Activated CD8-positive, alpha-beta memory T cell treated with anti-CD3 and anti-CD28 coated beads, Interleukin-2, amount 50 U/mL, for 1 hour (primary cell): ENCODE results near the gene CSF3R.

Source experiments
- DNase-seq: peaks from one replicate; pipeline ENCODE4 v3.0.0-alpha.2; 2020; ENCODE audit errors: extremely low read depth

The CSF3R gene

DNA sequence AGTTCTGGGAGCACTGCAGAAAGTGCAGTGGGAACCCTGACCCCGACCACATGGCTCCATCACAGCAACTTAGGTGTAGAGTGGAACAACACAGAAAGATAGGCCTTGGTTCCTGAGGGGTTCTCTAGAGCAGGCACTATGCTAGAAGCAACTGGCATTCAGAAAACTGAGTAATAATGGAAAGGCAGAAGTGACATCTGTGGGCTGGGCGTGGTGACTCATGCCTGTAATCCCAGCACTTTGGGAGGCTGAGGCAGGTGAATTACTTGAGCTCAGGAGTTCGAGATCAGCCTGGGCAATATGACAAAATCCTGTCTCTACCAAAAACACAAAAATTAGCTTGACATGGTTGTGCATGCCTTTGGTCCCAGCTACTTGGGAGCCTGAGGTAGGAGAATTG lies 23.8 kb downstream of the CSF3R start:
- DNase-seq = no peak

DNA sequence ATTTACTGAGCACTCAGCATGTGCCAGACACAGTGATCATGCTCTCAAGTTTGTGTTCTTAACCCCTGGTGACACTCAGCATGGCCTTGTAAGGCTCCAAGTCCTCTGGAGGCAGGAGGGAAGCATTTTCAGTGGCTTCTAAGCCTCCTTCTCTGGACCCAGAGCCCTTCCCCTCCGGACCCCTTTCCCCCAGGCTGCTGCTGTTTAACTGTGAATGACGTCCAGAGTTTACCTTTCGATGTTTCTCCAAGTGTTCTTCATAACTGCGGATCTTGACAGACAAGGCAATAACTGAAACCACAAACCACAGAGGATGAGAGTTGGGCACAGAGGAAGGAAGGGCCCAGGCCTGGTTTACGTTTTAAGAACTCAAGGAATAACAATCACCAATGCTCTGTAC lies 25.0 kb downstream of the CSF3R start:
- no peak for DNase-seq

DNA sequence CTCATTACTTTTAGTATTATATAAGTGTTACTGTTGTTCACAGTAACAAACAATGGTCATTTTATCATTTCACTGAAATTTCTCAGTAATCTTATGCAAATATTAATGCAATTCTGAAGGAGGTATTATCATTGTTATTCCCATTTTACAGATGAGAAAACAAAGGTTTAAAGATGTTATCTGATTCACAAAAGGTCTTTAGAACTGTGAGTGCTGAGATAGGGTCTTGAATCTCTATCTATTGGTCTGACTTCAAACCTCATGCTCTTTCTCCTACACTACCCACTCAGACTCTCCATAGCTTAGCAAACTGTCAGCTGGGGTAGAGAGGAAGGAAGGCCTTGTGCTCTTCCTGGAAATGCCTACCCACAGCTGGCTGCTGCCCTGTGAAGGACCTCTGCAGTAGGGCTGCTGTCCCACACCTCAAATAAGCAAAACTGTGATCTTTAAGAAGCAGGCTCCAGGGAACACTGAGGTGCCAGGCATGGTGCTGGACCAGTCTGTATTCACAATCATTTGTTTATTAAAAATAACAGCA lies 26.3 kb downstream of the CSF3R start:
- DNase-seq = no peak

DNA sequence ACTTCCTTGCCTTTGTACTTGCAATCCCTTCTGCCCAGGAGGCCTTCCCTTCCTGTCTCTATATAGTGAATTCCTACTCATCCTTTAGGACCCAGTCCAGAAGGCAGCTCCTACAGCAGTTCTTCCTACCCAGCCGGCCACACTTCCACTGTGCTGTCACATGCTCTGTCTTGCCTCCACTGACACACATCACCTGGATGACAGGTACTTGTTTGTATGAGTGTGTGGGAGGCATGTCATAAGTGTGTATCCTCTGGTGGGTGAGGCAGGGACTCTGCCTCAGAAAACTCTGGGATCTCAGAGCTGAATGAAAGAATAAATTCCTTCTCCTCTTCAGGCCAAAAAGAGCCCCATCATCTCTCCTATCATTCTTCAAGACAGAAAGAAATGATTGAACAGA lies 27.3 kb downstream of the CSF3R start:
- DNase-seq = no peak

DNA sequence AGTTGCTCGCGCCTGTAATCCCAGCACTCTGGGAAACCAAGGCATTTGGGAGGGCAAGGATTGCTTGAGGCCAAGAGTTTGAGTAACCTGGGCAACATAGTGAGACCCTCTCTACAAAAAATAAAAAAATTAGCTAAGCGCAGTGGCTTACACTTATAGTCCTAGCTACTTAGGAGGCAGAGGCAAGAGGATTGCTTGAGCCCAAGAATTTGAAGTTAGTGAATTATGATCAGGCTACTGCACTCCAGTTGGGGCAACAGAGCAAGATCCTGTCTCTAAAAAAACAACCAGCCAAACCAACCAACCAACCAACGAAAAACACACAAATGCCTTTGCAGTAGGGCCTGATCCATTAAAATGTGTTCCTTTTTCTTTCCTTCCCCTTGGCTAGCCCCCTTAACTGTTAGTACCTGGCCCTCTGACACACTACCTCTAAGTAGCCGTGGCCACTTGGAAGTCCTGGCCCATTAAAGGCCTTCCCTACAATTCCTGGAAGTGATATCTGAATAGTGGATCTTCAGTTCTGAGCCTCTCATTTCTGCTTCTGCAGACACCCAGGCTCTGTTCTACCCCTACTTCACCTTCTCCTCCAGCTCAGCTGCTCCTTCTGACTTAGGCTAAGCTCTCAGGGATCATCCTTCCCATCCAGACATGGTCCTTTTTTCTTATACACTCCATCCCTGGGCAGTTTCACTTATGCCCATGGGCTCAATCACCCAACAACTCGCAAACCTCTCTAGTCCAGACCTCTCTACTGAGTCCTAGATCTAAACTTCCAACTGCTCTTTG lies 28.9 kb downstream of the CSF3R start:
- DNase-seq = no peak

DNA sequence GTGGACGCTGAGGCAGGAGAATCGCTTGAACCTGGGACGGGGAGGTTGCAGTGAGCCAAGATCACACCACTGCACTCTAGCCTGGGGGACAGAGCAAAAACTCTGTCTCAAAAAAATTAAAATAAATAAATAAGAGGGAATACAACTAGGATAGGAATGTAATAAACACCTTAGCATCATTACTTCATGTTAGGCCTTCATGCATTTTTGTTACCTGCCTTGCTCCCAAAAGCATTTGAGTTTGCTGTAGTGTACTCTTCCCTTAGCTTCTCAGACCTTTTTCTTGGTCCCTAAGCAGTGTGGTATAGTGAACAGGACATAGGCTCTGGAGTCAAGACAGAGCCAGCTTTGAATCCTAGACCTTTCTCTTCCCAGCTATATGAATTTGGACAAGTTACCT lies 29.7 kb downstream of the CSF3R start:
- DNase-seq = no peak

DNA sequence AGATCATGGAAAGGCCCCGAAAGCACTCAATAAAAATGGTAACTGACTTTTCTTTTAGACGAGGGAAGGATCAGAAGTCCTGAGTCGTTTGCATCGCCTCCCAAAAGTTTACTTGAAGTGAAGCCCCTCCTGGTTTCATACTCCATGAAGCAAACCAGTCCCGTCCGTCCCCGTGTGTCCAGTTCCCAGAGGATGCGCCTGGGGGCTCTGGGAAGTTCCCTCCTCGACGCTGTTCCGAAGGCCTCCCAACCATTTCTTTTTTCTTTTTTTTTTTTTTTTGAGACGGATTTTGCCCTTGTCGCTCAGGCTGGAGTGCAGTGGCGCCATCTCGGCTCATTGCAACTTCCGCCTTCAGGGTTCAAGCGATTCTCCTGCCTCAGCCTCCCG lies 31.8 kb downstream of the CSF3R start:
- DNase-seq = no peak

DNA sequence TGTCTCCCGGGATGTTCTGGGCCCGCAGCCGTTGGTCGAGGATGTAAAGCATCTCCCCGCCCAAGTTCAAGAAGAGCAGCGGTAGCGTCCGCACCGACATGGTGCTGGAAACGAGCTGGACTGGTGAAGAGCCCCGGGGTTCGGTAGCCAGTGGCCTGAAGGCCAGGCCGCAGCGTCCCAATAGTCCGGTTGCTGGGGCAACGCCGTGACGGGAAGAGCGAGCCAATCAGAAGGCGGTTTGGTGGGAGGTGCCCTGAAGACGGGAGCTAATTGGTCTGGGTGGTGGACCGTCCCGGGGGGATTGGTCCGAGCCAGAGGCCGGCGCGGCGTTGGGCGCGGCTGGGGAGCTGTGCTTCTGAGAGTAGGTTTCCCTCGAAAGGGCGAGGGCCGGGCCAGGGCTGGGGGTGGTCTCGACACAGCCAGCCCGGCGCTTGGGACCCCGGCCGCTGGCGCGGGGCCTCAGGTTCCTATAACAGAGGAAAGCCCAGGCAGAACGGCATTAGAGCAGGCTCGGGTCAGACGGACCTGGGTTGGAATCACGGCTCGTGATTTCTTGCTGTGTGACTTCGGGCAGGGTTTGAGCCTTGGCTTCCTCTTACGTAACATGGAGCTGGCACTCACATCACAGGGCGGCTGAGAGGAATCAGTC lies 32.3 kb downstream of the CSF3R start, which contains the start of gene OSCP1:
Gene OSCP1, minus strand, starts transcription at position 182 of the 649 bp plus-strand sequence. Its CDS starts 82 bp downstream, at position 100.
- peak; percentile 63 for DNase-seq

DNA sequence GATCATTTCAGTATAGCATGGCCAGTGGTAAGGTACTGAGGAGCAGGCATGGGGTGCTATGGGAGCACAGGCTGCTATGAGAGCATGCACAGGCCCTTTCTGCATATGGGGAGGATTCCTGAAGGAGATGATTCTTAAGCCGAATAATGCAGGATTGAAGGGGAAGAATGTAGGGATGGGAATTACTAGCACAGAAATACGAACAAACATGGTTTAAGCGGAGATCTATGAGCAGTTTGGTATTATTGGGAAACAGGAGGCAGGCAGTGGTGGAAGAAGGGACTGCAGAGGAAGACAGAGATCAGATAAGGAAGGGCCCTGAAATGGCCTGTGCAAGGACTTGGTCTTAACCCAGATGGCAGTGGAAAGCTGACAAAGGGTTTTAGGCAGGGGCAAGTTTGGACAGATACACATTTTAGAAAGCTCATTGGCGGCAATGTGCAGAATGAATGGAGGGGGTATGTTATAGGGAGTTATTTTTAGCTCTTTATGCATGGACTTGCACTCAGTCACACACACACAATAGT lies 34.1 kb downstream of the CSF3R start:
- no peak for DNase-seq

DNA sequence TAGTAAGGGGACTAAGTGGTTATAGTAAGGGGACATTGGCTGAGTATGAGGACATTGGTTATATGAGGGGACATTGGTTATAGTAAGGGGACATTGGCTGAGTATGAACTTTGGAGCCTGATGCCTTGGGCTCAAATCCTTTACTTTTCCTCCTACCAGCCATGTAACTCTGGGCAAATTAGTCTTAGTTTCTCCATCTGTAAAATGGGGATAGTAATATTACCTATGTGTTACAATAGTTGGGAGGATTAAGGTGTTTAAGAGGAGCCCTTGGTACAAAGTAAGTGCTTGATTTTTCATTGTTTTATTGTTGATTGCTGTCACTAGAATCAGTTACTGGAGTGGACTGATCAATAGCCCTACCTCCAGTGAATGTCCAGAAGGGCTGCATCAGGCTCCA lies 35.3 kb downstream of the CSF3R start:
- DNase-seq = no peak

DNA sequence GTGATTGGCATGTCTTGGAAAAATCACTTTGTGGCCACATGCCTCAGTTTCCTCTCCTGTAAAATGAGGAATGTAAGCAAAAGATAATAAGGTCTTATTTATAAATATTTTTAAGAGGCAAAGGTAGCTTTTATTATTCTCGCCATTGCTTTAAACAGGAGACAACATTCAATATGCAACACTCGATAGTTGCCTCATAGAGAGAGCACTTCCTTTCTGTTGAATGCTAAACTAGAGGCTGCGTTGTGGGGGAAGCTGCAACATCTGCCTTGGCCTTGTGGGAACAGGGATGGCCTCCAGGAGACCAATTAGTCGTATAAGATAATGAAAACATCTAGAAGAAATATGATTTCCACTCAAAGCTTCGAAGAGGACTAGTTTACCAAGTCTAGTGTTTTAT lies 36.0 kb downstream of the CSF3R start:
- DNase-seq = no peak

DNA sequence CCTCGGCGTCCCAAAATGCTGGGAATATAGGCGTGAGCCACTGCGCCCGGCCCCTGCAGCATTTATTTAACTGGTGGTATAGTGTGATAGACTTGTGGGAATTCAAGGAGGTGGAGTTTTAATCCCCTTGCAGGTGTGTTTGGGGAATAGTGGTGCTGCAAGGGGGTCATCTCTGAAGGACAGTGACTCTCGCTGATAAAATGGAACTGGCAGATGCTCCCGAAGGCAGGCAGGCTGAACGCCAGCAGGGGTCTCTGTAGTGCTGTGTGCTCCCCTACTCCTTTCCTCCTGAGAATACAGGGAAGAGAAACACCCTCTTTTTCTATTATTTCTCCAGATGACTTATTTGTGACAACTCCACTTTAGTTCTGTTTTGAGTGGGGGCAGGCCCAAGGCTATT lies 36.4 kb downstream of the CSF3R start:
- no peak for DNase-seq

DNA sequence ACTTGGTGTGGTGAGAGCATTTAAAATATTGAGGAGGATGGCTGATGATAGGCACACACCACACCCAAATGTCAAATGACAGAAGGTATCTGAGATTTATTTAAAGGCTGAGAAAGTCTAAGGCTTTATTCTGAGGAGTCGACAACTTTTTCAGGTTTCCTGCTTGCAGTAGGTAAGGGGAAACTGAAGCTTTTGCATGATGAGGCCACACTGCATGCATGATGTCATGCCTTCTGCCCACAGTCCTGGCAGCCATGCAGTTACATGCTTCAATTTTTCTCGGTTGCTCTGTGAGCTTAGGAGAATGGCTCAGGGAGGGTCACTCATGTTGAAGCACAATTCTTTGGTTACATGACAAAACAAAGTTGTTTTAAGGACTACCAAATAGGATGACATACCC lies 39.4 kb downstream of the CSF3R start:
- no peak for DNase-seq

DNA sequence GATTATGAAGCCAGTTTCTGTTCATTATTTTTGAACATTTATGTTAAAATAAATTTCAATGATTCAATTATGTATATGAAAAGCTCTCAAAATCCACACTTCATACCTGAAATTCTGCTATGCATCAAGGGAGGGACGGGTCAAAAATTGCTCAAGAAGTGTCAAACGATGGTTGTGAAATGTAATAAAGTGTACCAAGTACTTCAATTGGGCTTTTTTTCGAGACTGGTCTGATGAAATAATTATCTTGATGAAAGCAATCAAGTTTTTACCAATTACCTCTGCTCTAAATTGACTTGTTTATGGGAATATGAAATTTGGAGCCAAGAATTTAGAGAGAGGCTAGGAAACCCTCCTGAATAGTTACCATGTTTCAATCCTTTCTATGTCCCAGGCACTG lies 40.4 kb downstream of the CSF3R start:
- DNase-seq = no peak

DNA sequence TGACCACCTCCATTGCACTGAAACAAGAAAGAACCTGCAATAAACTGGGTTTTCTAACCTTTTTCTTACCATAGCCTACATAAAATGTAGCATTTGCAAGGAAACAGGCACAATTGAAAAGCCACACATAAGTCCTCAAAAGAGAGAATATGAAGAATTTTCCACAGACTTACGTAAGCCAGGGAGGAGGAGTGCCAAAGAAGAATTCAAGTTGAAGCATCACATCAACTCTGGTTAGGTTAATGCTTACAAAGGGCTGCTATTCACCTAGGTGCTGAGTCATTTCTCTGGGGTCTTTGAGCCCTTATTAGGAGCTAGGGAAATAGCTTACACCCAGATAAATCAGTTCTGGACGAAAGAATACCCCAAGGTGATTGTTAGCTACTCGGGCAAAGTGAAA lies 42.1 kb downstream of the CSF3R start:
- no peak for DNase-seq

DNA sequence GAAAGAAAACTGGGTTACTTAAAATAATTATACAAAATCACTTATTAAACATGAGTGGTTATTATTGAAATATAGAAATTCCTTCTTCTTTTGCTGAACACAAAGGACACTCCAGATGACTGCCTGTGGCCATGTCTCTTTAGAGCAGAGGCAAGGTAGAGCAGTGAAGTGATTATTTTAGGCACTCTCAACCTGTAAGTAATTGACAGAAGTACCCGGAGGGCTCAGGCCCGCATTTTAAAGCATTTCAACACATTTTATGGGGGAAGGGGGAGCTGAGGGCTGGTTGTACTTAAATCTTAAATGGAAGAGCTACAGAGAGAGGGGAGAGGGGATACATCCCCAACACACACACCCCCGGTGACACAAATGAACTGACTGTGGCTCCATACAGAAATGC lies 42.7 kb downstream of the CSF3R start:
- no peak for DNase-seq

DNA sequence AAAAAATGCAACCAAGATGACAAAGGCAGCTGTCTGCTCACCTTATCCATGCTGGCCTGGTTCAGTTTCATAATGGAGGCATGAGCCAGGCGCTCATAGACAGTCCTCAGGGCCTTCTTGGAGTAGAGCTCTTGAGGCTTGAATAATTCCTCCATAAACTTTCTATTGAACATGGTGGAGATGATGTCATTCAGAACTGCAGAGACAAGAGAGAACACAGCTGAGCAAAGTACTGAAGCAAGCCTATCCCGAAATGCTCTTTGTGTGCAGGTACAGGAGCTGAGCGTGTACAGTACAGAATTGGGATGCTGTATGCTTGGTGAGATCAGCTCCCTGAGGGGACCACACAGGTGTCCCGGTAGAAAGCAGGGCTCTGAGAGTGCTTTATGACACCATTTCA lies 44.0 kb downstream of the CSF3R start:
- DNase-seq = no peak

DNA sequence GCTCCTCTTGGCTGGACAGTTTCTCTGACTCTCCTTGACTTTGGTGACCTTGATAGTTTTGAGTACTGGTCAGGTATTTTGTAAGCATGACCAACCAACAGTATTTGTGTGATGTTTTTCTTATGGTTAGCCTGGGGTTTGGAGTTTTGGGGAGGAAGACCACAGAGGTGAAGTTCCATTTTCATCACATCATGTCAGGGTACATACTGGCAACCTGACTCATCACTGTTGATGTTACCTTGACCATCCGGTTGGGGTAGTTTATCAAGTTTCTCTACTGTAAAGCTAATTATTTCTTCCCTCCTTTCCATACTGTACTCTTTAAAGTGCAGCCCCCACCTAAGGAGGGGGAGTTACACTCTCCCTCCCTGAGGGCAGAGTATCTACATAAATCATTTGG lies 45.9 kb downstream of the CSF3R start:
- no peak for DNase-seq

DNA sequence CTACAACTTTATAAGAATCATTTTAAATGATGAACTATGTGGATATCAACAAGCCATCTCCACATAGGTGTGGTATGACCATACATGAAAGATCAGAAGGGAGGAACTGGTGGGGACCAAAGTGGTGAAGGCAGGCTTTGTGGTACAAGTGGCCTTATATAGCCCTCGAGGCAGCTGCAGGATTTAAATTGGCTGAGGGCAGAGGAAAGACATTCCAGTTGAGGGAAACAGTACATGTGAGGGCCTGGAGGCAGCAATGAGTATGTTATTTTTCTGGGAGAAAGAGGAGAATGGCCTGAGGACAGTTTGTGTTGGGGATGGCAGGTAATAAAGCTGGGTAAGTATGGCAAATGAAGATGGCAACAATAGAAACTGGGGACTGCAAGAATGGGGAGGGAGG lies 49.6 kb downstream of the CSF3R start:
- DNase-seq = no peak

DNA sequence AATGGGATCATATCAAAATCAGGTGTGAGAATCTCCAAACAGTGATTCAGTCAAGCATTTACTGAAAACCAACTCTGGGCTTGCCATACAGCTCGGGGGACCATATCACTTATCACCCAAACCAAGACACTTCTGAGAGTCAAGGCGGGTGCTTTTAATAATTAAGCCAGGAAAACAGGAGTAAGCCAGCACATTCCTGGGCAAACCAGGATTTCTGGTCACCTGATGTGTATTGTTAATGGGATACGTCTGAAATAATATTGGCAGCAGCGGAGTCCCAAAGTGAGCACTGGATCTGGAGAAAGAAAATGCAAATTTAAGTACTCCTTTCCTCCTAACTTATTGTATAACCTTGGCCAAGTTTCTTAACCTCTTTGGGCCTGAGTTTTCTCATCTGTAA lies 50.1 kb downstream of the CSF3R start:
- DNase-seq = no peak

DNA sequence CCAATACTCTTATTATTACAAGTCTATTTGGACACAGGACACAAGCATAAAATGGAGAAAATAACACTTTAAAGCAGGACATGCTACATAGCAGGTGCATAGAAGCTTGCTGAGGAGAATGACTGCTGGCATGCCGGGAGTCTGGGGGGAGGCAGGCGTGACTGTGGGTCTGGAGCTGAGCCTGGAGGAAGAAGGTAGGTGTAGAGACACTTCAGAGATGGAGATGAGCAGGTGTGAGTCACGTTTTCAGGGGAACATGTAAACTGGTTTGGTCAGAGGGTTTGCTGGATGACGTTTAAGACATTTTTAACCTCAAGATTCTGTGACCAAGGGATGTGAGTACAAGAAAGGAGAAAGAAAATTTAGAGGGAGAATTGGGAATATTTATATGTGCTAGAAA lies 56.9 kb downstream of the CSF3R start:
- no peak for DNase-seq

DNA sequence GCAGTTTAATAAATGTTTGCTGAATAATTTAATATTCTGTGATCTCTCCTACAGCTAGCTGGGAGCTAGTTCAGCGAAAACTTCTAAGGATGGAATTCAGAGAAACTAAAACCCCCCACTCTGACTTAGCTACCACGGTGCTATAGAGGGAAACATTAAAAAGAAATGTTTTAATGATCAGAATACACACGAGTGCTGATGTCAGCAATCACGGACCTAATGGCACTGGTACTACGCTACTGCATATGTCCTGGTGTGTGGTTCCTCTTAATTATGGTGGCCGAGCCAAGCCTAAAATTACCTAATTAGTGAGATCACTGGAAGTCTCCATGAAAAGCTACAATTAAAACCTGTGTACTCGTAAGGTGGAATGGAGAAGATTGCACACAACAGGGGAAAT lies 61.1 kb downstream of the CSF3R start:
- DNase-seq = no peak

DNA sequence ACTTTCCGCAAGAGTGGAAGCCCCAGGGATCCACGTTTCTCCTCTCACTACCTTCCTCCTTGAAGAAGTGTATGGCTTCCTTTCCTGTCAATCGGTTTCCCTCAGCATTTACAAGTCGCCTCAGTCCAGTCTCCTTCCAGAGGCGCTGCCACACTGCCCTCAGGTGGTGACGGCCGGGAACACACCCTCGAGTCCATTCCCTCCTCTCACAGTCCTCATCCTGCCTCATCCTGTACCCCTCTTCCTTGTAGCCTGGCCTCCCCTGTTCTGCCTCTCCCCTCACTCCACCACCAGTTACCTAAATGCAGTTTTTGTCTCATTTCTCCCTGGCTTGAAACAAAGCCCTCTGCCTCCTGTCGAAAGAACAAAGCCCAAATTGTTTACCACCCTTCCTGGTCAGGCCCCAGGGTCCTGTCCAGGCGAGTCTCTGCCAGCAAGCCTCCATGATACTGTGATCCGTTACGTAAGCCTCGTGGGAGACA lies 61.8 kb downstream of the CSF3R start:
- DNase-seq = peak; percentile 47
